ENCODE measurements around the gene MPPED1. TPM values are rescaled to one million over a fixed set of nuclear protein-coding genes. Genes with fewer than 3 reads are reported as not detected.
A peak's percentile ranks its signal among the peaks of the same experiment; 100 is the strongest.

MPPED1 gene
- total RNA-seq, 1 experiment from 2014 or later = 0.35 TPM

- TF ChIP-seq ATF1 (CRISPR knock-in tag; IDR thresholded peaks at IDR 0.05) = no peak
- TF ChIP-seq, protein P1, sequence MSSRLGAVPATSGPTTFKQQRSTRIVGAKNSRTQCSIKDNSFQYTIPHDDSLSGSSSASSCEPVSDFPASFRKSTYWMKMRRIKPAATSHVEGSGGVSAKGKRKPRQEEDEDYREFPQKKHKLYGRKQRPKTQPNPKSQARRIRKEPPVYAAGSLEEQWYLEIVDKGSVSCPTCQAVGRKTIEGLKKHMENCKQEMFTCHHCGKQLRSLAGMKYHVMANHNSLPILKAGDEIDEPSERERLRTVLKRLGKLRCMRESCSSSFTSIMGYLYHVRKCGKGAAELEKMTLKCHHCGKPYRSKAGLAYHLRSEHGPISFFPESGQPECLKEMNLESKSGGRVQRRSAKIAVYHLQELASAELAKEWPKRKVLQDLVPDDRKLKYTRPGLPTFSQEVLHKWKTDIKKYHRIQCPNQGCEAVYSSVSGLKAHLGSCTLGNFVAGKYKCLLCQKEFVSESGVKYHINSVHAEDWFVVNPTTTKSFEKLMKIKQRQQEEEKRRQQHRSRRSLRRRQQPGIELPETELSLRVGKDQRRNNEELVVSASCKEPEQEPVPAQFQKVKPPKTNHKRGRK (CRISPR knock-in tag; IDR thresholded peaks at IDR 0.05; ENCODE audit: borderline replicate concordance) = no peak
- TF ChIP-seq PRRX2 (CRISPR knock-in tag; IDR thresholded peaks at IDR 0.05) = 0 out of 2 replicates have a peak, but pooled peaks have one; percentile 46
- TF ChIP-seq AR (CRISPR knock-in tag; IDR thresholded peaks at IDR 0.05) = no peak
- no peak for TF ChIP-seq CDX4 (CRISPR knock-in tag; IDR thresholded peaks at IDR 0.05; ENCODE audit: borderline replicate concordance)
- TF ChIP-seq ZNF121 (CRISPR knock-in tag; IDR thresholded peaks at IDR 0.05) = no peak
Observed at GRCh38 chr22:43515902-43516301, 104.1 kb downstream of the MPPED1 start (continued).

- no peak overlapping the region for H3K27ac Mint-ChIP-seq
- ChIA-PET POLR2A (no interaction called here), CTCF (interaction anchor here (0.5 to 1.8 kb wide), 76 partner anchors 8 to 368 kb away, joined by 3 to 14 read pairs (median 4); partner anchors contain the start of gene EFCAB6)
- DNase-seq (ENCODE audit: low spot score) (no peak), ATAC-seq (no peak)
- no peaks in the 10 kb centered on the region for H3K36me3 Mint-ChIP-seq
- no peaks in the 10 kb centered on the region for H3K4me1 Mint-ChIP-seq
- TF ChIP-seq SOX15 (CRISPR knock-in tag; IDR thresholded peaks at IDR 0.05) (no peak), ZNF219 (CRISPR knock-in tag; IDR thresholded peaks at IDR 0.05; ENCODE audit: borderline replicate concordance) (no peak), JAZF1 (CRISPR knock-in tag; IDR thresholded peaks at IDR 0.05) (no peak), EMX1 (CRISPR knock-in tag; IDR thresholded peaks at IDR 0.05) (no peak), E2F4 (CRISPR knock-in tag; IDR thresholded peaks at IDR 0.05; ENCODE audit: borderline replicate concordance, low read depth) (no peak), GRHL2 (CRISPR knock-in tag; IDR thresholded peaks at IDR 0.05; ENCODE audit: insufficient replicate concordance, severe bottlenecking) (no peak), CBFB (CRISPR knock-in tag; IDR thresholded peaks at IDR 0.05; ENCODE audit: low read depth) (no peak), CREM (CRISPR knock-in tag; IDR thresholded peaks at IDR 0.05) (no peak), MXD4 (CRISPR knock-in tag; IDR thresholded peaks at IDR 0.05; ENCODE audit: borderline replicate concordance) (no peak), ZNF263 (CRISPR knock-in tag; IDR thresholded peaks at IDR 0.05; ENCODE audit: low read depth) (no peak), ZNF396 (CRISPR knock-in tag; IDR thresholded peaks at IDR 0.05; ENCODE audit: borderline replicate concordance) (no peak), TEAD1 (CRISPR knock-in tag; IDR thresholded peaks at IDR 0.05) (no peak), SP1 (CRISPR knock-in tag; conservative IDR thresholded peaks at IDR 0.05) (no peak)
- TF ChIP-seq, protein P2, sequence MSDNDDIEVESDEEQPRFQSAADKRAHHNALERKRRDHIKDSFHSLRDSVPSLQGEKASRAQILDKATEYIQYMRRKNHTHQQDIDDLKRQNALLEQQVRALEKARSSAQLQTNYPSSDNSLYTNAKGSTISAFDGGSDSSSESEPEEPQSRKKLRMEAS (CRISPR knock-in tag; IDR thresholded peaks at IDR 0.05) = no peak
- TF ChIP-seq, protein P3, sequence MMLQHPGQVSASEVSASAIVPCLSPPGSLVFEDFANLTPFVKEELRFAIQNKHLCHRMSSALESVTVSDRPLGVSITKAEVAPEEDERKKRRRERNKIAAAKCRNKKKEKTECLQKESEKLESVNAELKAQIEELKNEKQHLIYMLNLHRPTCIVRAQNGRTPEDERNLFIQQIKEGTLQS (CRISPR knock-in tag; conservative IDR thresholded peaks at IDR 0.05) = no peak
- TF ChIP-seq, protein P4, sequence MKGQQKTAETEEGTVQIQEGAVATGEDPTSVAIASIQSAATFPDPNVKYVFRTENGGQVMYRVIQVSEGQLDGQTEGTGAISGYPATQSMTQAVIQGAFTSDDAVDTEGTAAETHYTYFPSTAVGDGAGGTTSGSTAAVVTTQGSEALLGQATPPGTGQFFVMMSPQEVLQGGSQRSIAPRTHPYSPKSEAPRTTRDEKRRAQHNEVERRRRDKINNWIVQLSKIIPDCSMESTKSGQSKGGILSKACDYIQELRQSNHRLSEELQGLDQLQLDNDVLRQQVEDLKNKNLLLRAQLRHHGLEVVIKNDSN (CRISPR knock-in tag; IDR thresholded peaks at IDR 0.05) = no peak
- TF ChIP-seq, protein P5, sequence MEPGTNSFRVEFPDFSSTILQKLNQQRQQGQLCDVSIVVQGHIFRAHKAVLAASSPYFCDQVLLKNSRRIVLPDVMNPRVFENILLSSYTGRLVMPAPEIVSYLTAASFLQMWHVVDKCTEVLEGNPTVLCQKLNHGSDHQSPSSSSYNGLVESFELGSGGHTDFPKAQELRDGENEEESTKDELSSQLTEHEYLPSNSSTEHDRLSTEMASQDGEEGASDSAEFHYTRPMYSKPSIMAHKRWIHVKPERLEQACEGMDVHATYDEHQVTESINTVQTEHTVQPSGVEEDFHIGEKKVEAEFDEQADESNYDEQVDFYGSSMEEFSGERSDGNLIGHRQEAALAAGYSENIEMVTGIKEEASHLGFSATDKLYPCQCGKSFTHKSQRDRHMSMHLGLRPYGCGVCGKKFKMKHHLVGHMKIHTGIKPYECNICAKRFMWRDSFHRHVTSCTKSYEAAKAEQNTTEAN (CRISPR knock-in tag; IDR thresholded peaks at IDR 0.05) = no peak
- 0 out of 2 replicates have a peak, but pooled peaks cover 3% of the 10 kb centered on the region for H3K27me3 Mint-ChIP-seq (ENCODE audit: low read depth)
- H3K4me3 Mint-ChIP-seq = no peak overlapping the region
- H3K9me3 Mint-ChIP-seq = no peaks in the 10 kb centered on the region
Observed at GRCh38 chr22:43516386-43516785, 104.6 kb downstream of the MPPED1 start.

Data from WTC11 (cell line).